GM12878 (cell line): ENCODE measurements around the gene CLPTM1.

Experiments
- EZH2 ChIP-seq: IDR thresholded peaks from 2 replicates; pipeline ENCODE4 v1.6.1; 2012; ENCODE audit warnings: low read depth, mild to moderate bottlenecking, control low read depth, inconsistent platforms, low read length, borderline replicate concordance; ENCODE audit not compliant: control insufficient read depth
- LARP7 ChIP-seq: fragments of 450-650 bp; IDR thresholded peaks from 2 replicates; pipeline ENCODE4 v1.6.1; 2017; ENCODE audit warnings: mild to moderate bottlenecking
- RAD21 ChIP-seq: IDR thresholded peaks from 2 replicates; pipeline ENCODE4 v1.6.1; 2011; ENCODE audit warnings: mild to moderate bottlenecking, low read depth, low read length, moderate library complexity; ENCODE audit not compliant: insufficient read depth
- SPI1 ChIP-seq: IDR thresholded peaks from 2 replicates; pipeline ENCODE4 v1.6.1; 2011; ENCODE audit warnings: low read depth, mild to moderate bottlenecking, low read length, moderate library complexity, borderline replicate concordance; ENCODE audit not compliant: insufficient read depth
- TF ChIP-seq, protein P1 (sequence below), 3 experiments: IDR thresholded peaks in 2 of 3; conservative IDR thresholded peaks in 1 of 3; 2 replicates each; pipeline ENCODE4 v1.5.1; 2011; ENCODE audit warnings: low read depth in 3 of 3, low read length in 3 of 3, mild to moderate bottlenecking in 3 of 3, control low read depth in 2 of 3, moderate library complexity in 2 of 3, inconsistent platforms in 1 of 3, mixed read lengths in 1 of 3; ENCODE audit not compliant: control insufficient read depth in 2 of 3, insufficient read depth in 1 of 3; ENCODE audit errors: extremely low read depth in 1 of 3

- TF ChIP-seq EZH2 (no peak), SPI1 (no peak), LARP7 (no peak), RAD21 (no peak)
- TF ChIP-seq, protein P1, sequence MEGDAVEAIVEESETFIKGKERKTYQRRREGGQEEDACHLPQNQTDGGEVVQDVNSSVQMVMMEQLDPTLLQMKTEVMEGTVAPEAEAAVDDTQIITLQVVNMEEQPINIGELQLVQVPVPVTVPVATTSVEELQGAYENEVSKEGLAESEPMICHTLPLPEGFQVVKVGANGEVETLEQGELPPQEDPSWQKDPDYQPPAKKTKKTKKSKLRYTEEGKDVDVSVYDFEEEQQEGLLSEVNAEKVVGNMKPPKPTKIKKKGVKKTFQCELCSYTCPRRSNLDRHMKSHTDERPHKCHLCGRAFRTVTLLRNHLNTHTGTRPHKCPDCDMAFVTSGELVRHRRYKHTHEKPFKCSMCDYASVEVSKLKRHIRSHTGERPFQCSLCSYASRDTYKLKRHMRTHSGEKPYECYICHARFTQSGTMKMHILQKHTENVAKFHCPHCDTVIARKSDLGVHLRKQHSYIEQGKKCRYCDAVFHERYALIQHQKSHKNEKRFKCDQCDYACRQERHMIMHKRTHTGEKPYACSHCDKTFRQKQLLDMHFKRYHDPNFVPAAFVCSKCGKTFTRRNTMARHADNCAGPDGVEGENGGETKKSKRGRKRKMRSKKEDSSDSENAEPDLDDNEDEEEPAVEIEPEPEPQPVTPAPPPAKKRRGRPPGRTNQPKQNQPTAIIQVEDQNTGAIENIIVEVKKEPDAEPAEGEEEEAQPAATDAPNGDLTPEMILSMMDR (IDR thresholded peaks at IDR 0.05 in 2 of 3, conservative IDR thresholded peaks at IDR 0.05 in 1 of 3; ENCODE audit: control insufficient read depth in 2 of 3, extremely low read depth in 1 of 3, insufficient read depth in 1 of 3, low read depth in 3 of 3, low read length in 3 of 3) = no peak
Observed at GRCh38 chr19:45003485-45003884, 48.3 kb downstream of the CLPTM1 start.
